ENCODE results near the gene RGS7BP.
"Not testable (repeated sequence)": the region's sequence is repeated elsewhere in the genome, so short reads cannot be mapped to it uniquely, and the experiment has no call there.

RGS7BP gene

DNA sequence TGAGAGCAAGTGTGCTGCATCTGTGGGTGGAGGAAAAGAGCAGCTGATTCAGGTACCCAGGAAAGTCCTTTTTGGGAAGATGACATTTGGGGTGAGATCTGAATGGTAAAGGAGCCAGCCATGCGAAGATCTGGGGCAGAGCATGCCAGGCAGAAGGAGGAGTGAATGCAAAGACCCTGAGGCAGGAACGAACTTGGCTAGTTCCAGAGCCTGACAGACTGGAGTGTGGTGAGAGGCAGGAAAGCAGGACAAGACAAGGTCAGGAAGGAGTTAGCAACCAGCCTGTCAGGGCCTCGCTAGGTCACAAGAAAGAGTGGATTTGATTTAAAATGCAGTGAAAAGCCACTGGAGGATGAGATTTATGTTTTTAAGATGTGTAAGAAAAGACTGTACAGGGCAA is 28.2 kb downstream of the RGS7BP start:
- FAIRE-seq = no peak
- TF ChIP-seq, protein P1, sequence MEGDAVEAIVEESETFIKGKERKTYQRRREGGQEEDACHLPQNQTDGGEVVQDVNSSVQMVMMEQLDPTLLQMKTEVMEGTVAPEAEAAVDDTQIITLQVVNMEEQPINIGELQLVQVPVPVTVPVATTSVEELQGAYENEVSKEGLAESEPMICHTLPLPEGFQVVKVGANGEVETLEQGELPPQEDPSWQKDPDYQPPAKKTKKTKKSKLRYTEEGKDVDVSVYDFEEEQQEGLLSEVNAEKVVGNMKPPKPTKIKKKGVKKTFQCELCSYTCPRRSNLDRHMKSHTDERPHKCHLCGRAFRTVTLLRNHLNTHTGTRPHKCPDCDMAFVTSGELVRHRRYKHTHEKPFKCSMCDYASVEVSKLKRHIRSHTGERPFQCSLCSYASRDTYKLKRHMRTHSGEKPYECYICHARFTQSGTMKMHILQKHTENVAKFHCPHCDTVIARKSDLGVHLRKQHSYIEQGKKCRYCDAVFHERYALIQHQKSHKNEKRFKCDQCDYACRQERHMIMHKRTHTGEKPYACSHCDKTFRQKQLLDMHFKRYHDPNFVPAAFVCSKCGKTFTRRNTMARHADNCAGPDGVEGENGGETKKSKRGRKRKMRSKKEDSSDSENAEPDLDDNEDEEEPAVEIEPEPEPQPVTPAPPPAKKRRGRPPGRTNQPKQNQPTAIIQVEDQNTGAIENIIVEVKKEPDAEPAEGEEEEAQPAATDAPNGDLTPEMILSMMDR (IDR thresholded peaks at IDR 0.05; ENCODE audit: insufficient read depth, missing control alignments) = no peak

DNA sequence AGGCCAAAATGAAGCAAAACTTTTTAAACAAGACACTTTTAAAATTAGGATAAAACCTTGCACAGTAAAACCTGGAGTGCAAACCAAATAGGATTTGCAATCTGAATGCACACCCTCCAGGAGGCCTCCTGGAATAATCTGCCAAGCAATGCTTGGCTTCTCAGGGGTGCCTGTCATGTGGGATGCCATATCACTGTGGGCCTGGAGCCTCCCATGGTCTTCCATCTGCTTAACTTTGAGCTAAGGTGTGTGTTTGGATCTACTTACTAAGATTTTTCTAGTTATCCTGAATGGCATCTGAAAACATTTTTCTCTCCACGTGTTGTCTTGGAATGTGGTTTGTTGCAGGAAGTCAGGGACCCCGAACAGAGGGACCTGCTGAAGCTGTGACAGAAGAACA is 52.1 kb downstream of the RGS7BP start:
- FAIRE-seq (no peak), DNase-seq (ENCODE audit: insufficient read length, low spot score) (no peak)
- TF ChIP-seq, protein P1 (IDR thresholded peaks at IDR 0.05; ENCODE audit: insufficient read depth, missing control alignments) = no peak

More for the DNA sequence above, 28.2 kb downstream of the RGS7BP start:
- DNase-seq (ENCODE audit: insufficient read length, low spot score) = no peak

DNA sequence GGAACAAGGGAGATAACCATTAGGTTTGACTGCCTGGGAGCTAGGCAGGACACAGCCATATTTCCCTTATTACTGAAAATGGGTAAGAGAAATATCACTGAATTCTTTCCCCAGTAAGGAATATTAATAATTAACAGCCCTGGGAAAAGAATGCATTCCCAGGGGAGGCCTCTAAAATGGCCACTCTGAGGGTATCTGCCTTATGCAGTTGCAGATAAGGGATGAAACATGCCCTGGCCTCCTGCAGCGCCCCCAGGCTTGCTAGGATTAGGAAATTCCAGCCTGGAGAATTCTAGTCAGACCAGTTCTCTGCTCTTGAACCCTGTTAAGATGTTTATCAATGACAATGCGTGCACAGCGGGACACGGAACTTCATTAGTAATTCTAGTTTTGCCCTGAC is 52.8 kb downstream of the RGS7BP start:
- not testable (repeated sequence) for FAIRE-seq; DNase-seq (ENCODE audit: insufficient read length, low spot score)

DNA sequence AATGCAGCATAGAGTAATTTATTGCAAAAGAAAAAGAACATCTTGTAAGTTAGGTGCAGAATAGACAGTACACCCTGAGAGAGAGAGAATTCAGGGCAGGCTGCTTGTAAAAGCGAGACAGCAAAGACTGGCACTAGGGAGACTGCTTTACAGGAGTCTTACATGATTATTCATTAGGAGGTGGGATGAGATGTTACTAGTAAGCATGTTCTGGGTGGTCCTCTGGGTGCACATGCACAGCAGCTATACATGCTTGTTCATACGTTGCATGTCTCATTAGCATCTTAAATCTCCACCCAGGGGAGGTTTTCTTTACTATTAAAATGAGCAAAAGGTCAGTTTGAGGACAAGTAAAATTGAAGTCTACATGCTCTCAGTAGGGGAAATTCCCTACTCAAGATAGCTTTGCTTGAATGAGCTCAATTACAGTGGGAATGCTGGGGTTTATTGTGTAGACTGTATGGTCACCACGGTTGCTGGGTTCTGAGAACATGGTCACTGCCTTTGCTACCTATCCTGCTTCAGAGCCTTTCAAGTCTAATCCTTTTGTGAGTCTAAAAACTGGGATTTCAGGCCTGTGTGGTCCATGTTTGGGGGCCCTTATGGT is 60.6 kb downstream of the RGS7BP start:
- DNase-seq (ENCODE audit: insufficient read length, low spot score) = no peak
- TF ChIP-seq, protein P1 (IDR thresholded peaks at IDR 0.05; ENCODE audit: insufficient read depth, missing control alignments) = no peak
- no peak for FAIRE-seq

DNA sequence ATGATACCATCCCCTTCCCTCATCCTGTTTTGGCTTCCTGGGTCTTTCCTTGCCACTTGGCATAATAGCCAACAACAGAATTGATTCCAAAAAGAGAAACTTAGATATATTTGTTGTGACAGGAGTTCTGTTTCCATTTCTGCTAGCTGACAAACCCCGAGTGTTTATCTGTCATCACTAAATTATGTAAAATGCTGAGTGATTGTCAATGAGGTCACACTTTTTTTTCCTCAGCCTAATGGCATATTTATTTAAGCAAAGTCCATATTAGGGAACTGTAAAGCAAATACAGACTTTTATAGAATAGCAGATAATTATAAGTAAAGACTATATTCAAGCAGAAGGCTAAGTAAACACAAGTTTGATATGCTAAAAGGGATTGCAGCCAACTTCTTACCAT is 64.0 kb downstream of the RGS7BP start:
- no peak for FAIRE-seq
- TF ChIP-seq, protein P1 (IDR thresholded peaks at IDR 0.05; ENCODE audit: insufficient read depth, missing control alignments) = no peak
- no peak for DNase-seq (ENCODE audit: insufficient read length, low spot score)

DNA sequence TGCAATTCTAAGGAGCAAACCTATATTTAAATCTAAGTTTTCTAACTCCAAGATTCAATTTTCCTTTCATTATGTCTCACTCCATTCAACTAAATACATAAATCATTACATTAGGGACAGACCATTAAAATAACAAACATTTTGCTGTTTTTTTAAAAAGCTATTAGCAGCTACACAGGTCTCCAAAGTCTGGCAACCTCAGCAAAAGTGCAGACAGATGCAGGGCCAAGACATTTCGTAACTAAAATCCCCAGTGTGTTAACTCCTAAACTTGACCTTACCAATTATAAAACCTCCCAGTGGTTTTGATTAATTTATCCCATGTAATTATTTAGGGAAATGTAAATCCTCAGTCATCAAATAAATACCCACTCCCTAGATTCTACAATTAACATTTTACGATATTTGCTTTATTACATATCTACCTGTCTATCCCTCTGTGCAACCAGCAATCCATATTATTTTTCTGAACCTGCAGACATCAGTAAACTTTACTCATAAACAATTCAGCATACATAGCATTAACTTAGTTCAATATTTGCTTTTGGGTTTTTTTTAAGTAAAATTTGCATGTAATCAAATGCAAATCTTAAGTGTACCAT is 64.7 kb downstream of the RGS7BP start:
- TF ChIP-seq, protein P1 (IDR thresholded peaks at IDR 0.05; ENCODE audit: insufficient read depth, missing control alignments) = no peak
- no peak for DNase-seq (ENCODE audit: insufficient read length, low spot score)
- FAIRE-seq = no peak

DNA sequence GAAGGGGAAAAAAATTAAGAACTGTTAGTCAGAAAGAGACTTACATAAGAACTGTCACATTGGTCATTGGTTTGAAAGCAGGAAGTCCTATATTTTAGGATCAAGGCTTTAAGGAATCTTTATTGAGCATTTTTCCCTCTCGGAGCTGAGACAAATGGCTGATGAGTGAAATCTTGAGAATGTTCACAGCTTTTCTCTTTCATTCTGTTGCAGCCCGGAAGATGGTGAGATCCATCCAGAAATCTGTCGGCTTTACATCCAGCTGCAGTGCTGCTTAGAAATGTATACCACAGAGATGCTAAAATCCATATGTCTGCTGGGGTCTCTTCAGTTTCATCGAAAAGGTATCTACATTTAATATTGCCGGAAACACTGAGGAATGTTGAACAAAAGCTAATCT is 69.7 kb downstream of the RGS7BP start:
- FAIRE-seq = no peak
- TF ChIP-seq, protein P1 (IDR thresholded peaks at IDR 0.05; ENCODE audit: insufficient read depth, missing control alignments) = no peak
- DNase-seq (ENCODE audit: insufficient read length, low spot score) = no peak
